ENCODE data around the gene EFCAB14. TPM values are rescaled to one million over a fixed set of nuclear protein-coding genes. Genes with fewer than 3 reads are reported as not detected.
"Not testable (repeated sequence)": the region's sequence is repeated elsewhere in the genome, so short reads cannot be mapped to it uniquely, and the experiment has no call there.

EFCAB14 gene
- total and polyA plus RNA-seq, 4 donors, result 20.8 to 132 (median 73.4) TPM

DNA sequence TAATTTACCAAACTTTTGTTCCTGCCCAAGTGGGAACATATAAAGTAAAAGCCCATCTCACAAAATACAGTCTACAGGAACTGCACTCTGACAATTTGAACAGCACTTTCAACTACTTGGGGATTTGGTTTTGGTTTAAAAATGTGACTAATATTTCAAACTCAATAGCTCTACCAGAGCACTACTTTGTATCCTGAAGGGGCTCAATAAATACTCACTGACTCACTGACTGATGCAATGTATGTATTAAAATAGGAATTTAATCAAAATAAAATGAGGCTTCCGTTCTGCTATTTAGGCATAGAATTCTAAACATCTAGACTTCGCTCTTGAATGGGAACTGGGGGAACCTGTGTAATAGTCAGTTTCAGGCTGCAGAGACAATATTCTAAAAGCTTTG, 21.9 kb downstream of the EFCAB14 start:
- no peaks in the 10 kb centered on the region for H3K9me3 ChIP-seq (ENCODE audit: control insufficient read depth in 4 of 4, insufficient read depth in 3 of 4, low read length in 3 of 4)
- whole genome bisulfite sequencing, 2 donors, result 90 to 99% methylated on average over 2 of the region's 2 CpGs
- H3K27me3 ChIP-seq (ENCODE audit: control insufficient read depth in 3 of 3, insufficient read depth in 3 of 3, low read length in 2 of 3), result no peaks in the 10 kb centered on the region
- no peak overlapping the region for H3K9ac ChIP-seq (ENCODE audit: insufficient read depth in 1 of 2, low read length in 2 of 2)
- TF ChIP-seq, protein P1, sequence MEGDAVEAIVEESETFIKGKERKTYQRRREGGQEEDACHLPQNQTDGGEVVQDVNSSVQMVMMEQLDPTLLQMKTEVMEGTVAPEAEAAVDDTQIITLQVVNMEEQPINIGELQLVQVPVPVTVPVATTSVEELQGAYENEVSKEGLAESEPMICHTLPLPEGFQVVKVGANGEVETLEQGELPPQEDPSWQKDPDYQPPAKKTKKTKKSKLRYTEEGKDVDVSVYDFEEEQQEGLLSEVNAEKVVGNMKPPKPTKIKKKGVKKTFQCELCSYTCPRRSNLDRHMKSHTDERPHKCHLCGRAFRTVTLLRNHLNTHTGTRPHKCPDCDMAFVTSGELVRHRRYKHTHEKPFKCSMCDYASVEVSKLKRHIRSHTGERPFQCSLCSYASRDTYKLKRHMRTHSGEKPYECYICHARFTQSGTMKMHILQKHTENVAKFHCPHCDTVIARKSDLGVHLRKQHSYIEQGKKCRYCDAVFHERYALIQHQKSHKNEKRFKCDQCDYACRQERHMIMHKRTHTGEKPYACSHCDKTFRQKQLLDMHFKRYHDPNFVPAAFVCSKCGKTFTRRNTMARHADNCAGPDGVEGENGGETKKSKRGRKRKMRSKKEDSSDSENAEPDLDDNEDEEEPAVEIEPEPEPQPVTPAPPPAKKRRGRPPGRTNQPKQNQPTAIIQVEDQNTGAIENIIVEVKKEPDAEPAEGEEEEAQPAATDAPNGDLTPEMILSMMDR (IDR thresholded peaks at IDR 0.05; ENCODE audit: control extremely low read depth, extremely low read depth), result no peak
- no peak overlapping the region for H3K27ac ChIP-seq (ENCODE audit: low read depth in 1 of 2, low read length in 1 of 2)
- ATAC-seq (ENCODE audit: insufficient read depth, low FRiP score) (no peak), DNase-seq (no peak)
- peaks cover 8 to 20% (median 16%) of the 10 kb centered on the region in 4 donors for H3K36me3 ChIP-seq (ENCODE audit: control insufficient read depth in 4 of 4, insufficient read depth in 4 of 4, low read length in 4 of 4)
- H3K4me3 ChIP-seq, result no peak overlapping the region
- peaks cover 0 to 4% (median 3%) of the 10 kb centered on the region in 5 donors for H3K4me1 ChIP-seq (ENCODE audit: control insufficient read depth in 5 of 5, insufficient read depth in 5 of 5, low read length in 5 of 5)

DNA sequence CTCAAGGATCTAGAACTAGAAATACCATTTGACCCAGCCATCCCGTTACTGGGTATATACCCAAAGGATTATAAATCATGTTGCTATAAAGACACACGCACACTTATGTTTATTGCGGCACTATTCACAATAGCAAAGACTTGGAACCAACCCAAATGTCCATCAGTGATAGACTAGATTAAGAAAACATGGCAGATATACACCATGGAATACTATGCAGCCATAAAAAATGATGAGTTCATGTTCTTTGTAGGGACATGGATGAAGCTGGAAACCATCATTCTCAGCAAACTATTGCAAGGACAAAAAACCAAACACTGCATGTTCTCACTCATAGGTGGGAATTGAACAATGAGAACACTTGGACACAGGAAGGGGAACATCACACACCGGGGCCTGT, 24.2 kb downstream of the EFCAB14 start:
- H3K27me3 ChIP-seq (ENCODE audit: control insufficient read depth in 3 of 3, insufficient read depth in 3 of 3, low read length in 2 of 3); H3K4me3 ChIP-seq; H3K4me1 ChIP-seq (ENCODE audit: control insufficient read depth in 5 of 5, insufficient read depth in 5 of 5, low read length in 5 of 5); H3K9ac ChIP-seq (ENCODE audit: insufficient read depth in 1 of 2, low read length in 2 of 2); DNase-seq; H3K9me3 ChIP-seq (ENCODE audit: control insufficient read depth in 4 of 4, insufficient read depth in 3 of 4, low read length in 3 of 4); H3K27ac ChIP-seq (ENCODE audit: low read depth in 1 of 2, low read length in 1 of 2); ATAC-seq (ENCODE audit: insufficient read depth, low FRiP score): not testable (repeated sequence)
- 89 to 99% methylated on average over 4 of the region's 4 CpGs for WGBS, 2 donors
- peaks cover 13 to 27% (median 21%) of the 10 kb centered on the region in 4 donors for H3K36me3 ChIP-seq (ENCODE audit: control insufficient read depth in 4 of 4, insufficient read depth in 4 of 4, low read length in 4 of 4)

DNA sequence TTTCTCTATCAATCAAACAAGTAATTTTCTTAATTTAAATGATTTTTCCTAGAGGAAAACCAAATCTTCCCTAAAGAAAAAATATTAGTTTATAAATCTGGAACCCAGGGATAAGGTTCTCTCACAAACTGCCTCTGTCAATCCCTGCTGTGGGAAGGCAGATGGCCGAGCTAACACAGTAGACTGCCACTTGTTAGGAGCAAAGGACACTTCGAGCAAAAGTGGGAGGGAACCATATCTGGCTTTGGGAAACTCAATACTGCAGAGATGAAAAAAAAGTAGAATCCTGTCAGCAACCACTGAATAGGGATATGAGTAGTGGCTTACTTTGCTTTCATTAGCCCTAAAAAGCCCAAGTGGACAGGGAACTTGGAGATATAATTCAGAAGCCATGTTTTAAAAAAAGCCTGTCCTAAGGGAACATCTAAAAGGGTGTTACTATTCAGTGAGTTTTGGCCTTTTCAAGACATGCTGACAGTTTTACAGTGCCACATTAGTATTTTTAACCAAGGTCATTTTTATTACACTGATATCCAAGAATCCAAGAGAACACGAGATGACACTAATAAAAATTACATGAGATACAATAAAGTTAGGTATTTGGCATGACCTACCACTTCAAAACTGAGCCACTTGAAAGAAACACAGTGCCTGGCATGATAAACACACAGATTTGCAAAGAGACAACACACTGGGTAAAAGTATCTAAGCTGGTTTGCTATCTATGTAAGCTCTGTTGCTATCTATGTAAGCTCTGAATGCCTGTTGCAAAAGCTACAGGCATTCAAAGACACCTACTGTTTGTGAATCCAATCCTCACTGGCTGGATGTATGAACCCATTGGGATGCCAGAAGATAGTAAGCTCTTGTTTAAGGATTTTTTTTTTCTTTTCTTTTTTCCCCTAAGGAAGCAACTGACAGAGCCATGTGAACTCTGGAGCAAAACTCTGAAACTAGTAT, 25.8 kb downstream of the EFCAB14 start:
- Histone ChIP-seq H3K27ac (ENCODE audit: low read depth in 1 of 2, low read length in 1 of 2) (no peak overlapping the region), H3K9ac (ENCODE audit: insufficient read depth in 1 of 2, low read length in 2 of 2) (no peak overlapping the region), H3K4me3 (no peak overlapping the region), H3K27me3 (ENCODE audit: control insufficient read depth in 3 of 3, insufficient read depth in 3 of 3, low read length in 2 of 3) (no peaks in the 10 kb centered on the region), H3K36me3 (ENCODE audit: control insufficient read depth in 4 of 4, insufficient read depth in 4 of 4, low read length in 4 of 4) (peaks cover 16 to 34% (median 27%) of the 10 kb centered on the region in 4 donors), H3K4me1 (ENCODE audit: control insufficient read depth in 5 of 5, insufficient read depth in 5 of 5, low read length in 5 of 5) (peaks cover 0 to 6% (median 3%) of the 10 kb centered on the region in 5 donors), H3K9me3 (ENCODE audit: control insufficient read depth in 4 of 4, insufficient read depth in 3 of 4, low read length in 3 of 4) (no peaks in the 10 kb centered on the region)
- no peak for ATAC-seq (ENCODE audit: insufficient read depth, low FRiP score)
- 71 to 80% methylated on average over 3 of the region's 3 CpGs for WGBS, 2 donors
- TF ChIP-seq, protein P1 (IDR thresholded peaks at IDR 0.05; ENCODE audit: control extremely low read depth, extremely low read depth), result no peak
- no peak for DNase-seq

DNA sequence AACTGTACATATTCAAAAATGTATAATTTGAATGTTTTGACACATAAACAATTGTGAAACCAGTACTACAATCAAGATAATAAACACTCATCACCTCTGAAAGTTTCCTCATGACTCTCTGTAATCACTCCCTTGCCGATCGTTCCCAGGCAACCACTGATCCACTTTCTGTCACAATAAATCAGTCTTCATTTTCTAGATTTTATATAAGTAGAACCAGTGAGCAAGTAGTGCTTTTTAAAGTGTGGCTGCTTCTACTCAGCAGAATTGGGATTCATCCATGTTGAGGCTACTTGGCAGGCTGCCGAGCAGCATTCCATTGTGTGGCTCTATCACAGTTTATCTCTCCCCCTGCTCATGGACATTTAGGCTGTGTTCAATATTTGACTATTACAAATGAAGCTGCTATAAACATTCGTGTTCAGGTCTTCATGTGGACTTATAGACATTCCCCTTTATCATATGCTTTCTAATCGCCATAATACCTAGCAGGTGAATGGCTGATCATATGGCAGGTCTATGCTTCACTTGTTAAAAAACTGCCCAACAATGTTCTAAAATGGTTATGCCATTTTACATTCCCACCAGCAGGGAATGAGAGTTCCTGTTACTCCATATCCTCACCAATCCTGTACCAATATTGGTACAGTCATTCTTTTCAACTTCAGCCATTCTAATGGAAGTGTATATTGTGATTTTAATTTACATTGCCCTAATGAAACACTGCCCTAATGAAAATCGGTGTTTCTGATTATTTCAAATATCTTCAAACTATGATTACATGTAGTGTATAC, 26.7 kb downstream of the EFCAB14 start:
- ATAC-seq (ENCODE audit: insufficient read depth, low FRiP score) (no peak), DNase-seq (peak; percentile 24 to 37 (median 37))
- H3K27me3 ChIP-seq (ENCODE audit: control insufficient read depth in 3 of 3, insufficient read depth in 3 of 3, low read length in 2 of 3), result no peaks in the 10 kb centered on the region
- H3K4me1 ChIP-seq (ENCODE audit: control insufficient read depth in 5 of 5, insufficient read depth in 5 of 5, low read length in 5 of 5), result peaks cover 1 to 14% (median 6%) of the 10 kb centered on the region in 5 donors
- H3K9ac ChIP-seq (ENCODE audit: insufficient read depth in 1 of 2, low read length in 2 of 2), result no peak overlapping the region
- no peaks in the 10 kb centered on the region for H3K9me3 ChIP-seq (ENCODE audit: control insufficient read depth in 4 of 4, insufficient read depth in 3 of 4, low read length in 3 of 4)
- H3K36me3 ChIP-seq (ENCODE audit: control insufficient read depth in 4 of 4, insufficient read depth in 4 of 4, low read length in 4 of 4), result peaks cover 20 to 35% (median 29%) of the 10 kb centered on the region in 4 donors
- TF ChIP-seq, protein P1 (IDR thresholded peaks at IDR 0.05; ENCODE audit: control extremely low read depth, extremely low read depth), result no peak
- WGBS, 2 donors, result 75 to 84% methylated on average over 6 of the region's 6 CpGs
- H3K4me3 ChIP-seq, result no peak overlapping the region
- no peak overlapping the region for H3K27ac ChIP-seq (ENCODE audit: low read depth in 1 of 2, low read length in 1 of 2)
